BJ (cell line): ENCODE data around the gene TNXB. TPM values are rescaled to one million over a fixed set of nuclear protein-coding genes. Genes with fewer than 3 reads are reported as not detected.

ENCODE experiments used
- CTCF ChIA-PET: fragments of 350-600 bp; formaldehyde crosslinking; extraction: SDS; loops from one replicate; lab custom pipeline; 2021; ENCODE audit warnings: antibody characterized with exemption, inconsistent platforms; lab: Yijun Ruan, JAX
- POLR2A ChIA-PET: fragments of 300-600 bp; sonication (Branson Sonifier 250); formaldehyde crosslinking; extraction: SDS; loops from one replicate; lab custom pipeline; 2021; ENCODE audit warnings: antibody characterized with exemption; lab: Charles Lee
- DNase-seq: peaks from one replicate; pipeline ENCODE4 v3.0.0-alpha.2; 2011; ENCODE audit warnings: low read depth
- H3K27me3 ChIP-seq: 2 replicates; pipeline ENCODE4 v1.6.0; 2011; ENCODE audit warnings: low read length; ENCODE audit not compliant: control insufficient read depth, insufficient read depth
- H3K36me3 ChIP-seq: 2 replicates; pipeline ENCODE4 v1.5.1; 2011; ENCODE audit warnings: low read length; ENCODE audit not compliant: control insufficient read depth, insufficient read depth
- H3K4me3 ChIP-seq: 2 replicates; pipeline ENCODE4 v1.5.1; 2011; ENCODE audit warnings: low read depth, mild to moderate bottlenecking, control low read depth, low read length
- CTCF ChIP-seq: IDR thresholded peaks from 2 replicates; pipeline ENCODE4 v1.5.1; 2011; ENCODE audit warnings: low read depth, mild to moderate bottlenecking, control low read depth, inconsistent platforms, low read length, moderate library complexity; ENCODE audit not compliant: insufficient read depth
- polyA plus RNA-seq: library from polyadenylated mRNA; depleted of rRNA; stranded (reverse); fragments of >200 nt; gene quantifications from 2 replicates; pipeline ENCODE4 v1.2.3, GENCODE V29; 2011

TNXB gene
- polyA plus RNA-seq, 1 experiment, result 0.60 TPM

GRCh38 chr6:32110632-32111031 is 1.5 kb upstream of the TNXB start:
- no peak for TF ChIP-seq CTCF
- no peak for DNase-seq
- POLR2A ChIA-PET, result interaction anchor here (0.6 kb wide), 1 partner anchor 47 kb away, joined by 3 read pairs; no protein-coding TSS in a partner anchor
- CTCF ChIA-PET, result interaction anchor here (0.6 to 2.0 kb wide), 3 partner anchors 8 to 23 kb away, joined by 3 to 7 read pairs (median 6); no protein-coding TSS in a partner anchor
- peaks cover 4% of the 10 kb centered on the region for H3K27me3 ChIP-seq
- H3K36me3 ChIP-seq, result no peaks in the 10 kb centered on the region
- H3K4me3 ChIP-seq, result no peak overlapping the region

GRCh38 chr6:32109765-32110160 is 625 bp upstream of the TNXB start:
- H3K27me3 ChIP-seq, result peaks cover 4% of the 10 kb centered on the region
- CTCF ChIA-PET, result interaction anchor here (1.3 kb wide), 1 partner anchor 9 kb away, joined by 6 read pairs; no protein-coding TSS in a partner anchor
- POLR2A ChIA-PET, result no interaction called here
- no peak for TF ChIP-seq CTCF
- H3K4me3 ChIP-seq, result no peak overlapping the region
- no peaks in the 10 kb centered on the region for H3K36me3 ChIP-seq
- DNase-seq, result no peak

DNA sequence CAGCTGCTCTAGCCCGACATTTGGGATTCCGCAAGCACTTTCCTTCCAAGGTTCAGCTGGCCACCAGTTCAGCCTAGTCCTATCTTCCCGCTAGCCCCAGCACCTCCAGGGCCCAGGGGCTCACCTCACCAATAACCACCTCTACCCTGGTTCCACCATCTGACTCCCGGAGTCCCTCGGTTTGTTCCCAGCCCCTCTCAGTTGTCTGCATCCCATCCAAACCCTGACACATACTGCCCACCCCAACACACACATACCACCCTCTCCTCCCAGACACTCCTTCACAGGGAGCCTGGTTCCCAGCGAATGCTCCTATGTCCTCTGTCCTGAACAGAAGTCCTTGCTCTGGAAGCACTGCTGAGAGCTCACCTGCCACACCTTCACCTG is 418 bp downstream of the TNXB start:
- ChIA-PET POLR2A (no interaction called here), CTCF (interaction anchor here (1.0 to 2.1 kb wide), 6 partner anchors 8 to 61 kb away, joined by 3 to 16 read pairs (median 6); no protein-coding TSS in a partner anchor)
- no peak overlapping the region for H3K4me3 ChIP-seq

DNA sequence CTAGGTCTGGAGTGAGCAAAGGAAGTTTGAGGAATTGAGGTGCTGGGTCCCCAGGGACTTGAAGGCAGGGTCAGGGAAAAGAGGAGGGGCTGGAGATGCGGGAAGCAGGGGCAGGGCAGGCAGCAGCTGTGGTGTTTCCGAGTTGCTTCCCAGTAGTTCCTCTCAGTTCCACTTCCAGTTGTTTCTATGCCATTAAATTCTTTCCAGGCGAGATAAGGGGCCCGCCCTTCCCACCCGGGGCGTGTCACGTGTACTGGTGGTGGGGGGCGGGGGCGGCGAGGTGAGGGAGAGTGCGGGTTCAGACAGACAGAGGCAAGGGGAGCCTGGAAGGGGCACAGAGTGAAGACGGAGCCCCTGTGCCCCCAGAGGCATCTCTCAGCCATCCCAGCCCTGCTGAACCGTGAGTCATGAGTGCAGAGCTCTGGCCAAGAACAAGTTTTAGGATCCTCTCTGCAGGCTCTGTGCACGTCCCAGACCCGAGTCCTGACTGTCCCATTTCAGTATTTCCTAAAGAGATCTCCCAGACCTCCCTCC is 977 bp downstream of the TNXB start:
- ChIA-PET POLR2A (no interaction called here), CTCF (interaction anchor here (0.9 to 2.1 kb wide), 8 partner anchors 9 to 60 kb away, joined by 3 to 16 read pairs (median 5); partner anchors contain the start of gene ATF6B)
- TF ChIP-seq CTCF, result no peak
- H3K4me3 ChIP-seq, result 0 out of 2 replicates have a peak overlapping the region, but pooled peaks have one; percentile 3
- H3K27me3 ChIP-seq, result peaks cover 4% of the 10 kb centered on the region
- DNase-seq, result no peak
- H3K36me3 ChIP-seq, result no peaks in the 10 kb centered on the region

More for the DNA sequence above, 418 bp downstream of the TNXB start:
- Histone ChIP-seq H3K27me3 (peaks cover 4% of the 10 kb centered on the region), H3K36me3 (no peaks in the 10 kb centered on the region)
- TF ChIP-seq CTCF, result no peak
- no peak for DNase-seq

GRCh38 chr6:32107406-32107805 is 1.7 kb downstream of the TNXB start:
- Histone ChIP-seq H3K27me3 (peaks cover 4% of the 10 kb centered on the region), H3K36me3 (no peaks in the 10 kb centered on the region), H3K4me3 (no peak overlapping the region)
- DNase-seq, result no peak
- POLR2A ChIA-PET, result no interaction called here
- TF ChIP-seq CTCF, result no peak
- CTCF ChIA-PET, result interaction anchor here (0.9 to 2.1 kb wide), 5 partner anchors 11 to 59 kb away, joined by 3 to 16 read pairs (median 6); partner anchors contain the start of gene ATF6B
